Left kidney (tissue), 2 donors: ENCODE results near the gene PCDH8. TPM values are rescaled to one million over a fixed set of nuclear protein-coding genes. Genes with fewer than 3 reads are reported as not detected.

Source experiments
- DNase-seq: peaks from one replicate; pipeline ENCODE4 v3.0.0-alpha.2; 2013
- polyA plus RNA-seq: library from polyadenylated mRNA; unstranded; fragments of 120-200 nt; gene quantifications from one replicate; pipeline ENCODE4 v1.2.1, GENCODE V29; 2013; ENCODE audit not compliant: insufficient read length

PCDH8 gene
- polyA plus RNA-seq, 1 donor, result not detected

- no peak for DNase-seq
Observed at GRCh38 chr13:52851137-52851962, 2.9 kb upstream of the PCDH8 start.

- DNase-seq, result peak; percentile 71
Observed at GRCh38 chr13:52850396-52851136, 2.1 kb upstream of the PCDH8 start.

- no peak for DNase-seq
Observed at GRCh38 chr13:52850072-52850395, 1.6 kb upstream of the PCDH8 start.

GRCh38 chr13:52849291-52850071 is 1.0 kb upstream of the PCDH8 start:
- no peak for DNase-seq

GRCh38 chr13:52847682-52848432 is 583 bp downstream of the PCDH8 start:
- no peak for DNase-seq

- DNase-seq, result no peak
Observed at GRCh38 chr13:52847322-52847681, 1.1 kb downstream of the PCDH8 start.

GRCh38 chr13:52846567-52847321 is 1.7 kb downstream of the PCDH8 start:
- DNase-seq, result peak; percentile 72

GRCh38 chr13:52845766-52846566 is 2.5 kb downstream of the PCDH8 start:
- no peak for DNase-seq

- DNase-seq, result no peak
Observed at GRCh38 chr13:52845334-52845761, 3.1 kb downstream of the PCDH8 start.

GRCh38 chr13:52844836-52845235 is 3.6 kb downstream of the PCDH8 start:
- DNase-seq, result no peak

- DNase-seq, result no peak
Observed at GRCh38 chr13:52842441-52842840, 6.0 kb downstream of the PCDH8 start.

GRCh38 chr13:52840066-52840465 is 8.4 kb downstream of the PCDH8 start:
- DNase-seq, result no peak

GRCh38 chr13:52838433-52839107 is 9.9 kb downstream of the PCDH8 start:
- no peak for DNase-seq

GRCh38 chr13:52837850-52838249 is 10.6 kb downstream of the PCDH8 start:
- no peak for DNase-seq

- no peak for DNase-seq
Observed at GRCh38 chr13:52835071-52835839, 13.2 kb downstream of the PCDH8 start.

GRCh38 chr13:52833296-52833875 is 15.1 kb downstream of the PCDH8 start:
- DNase-seq, result no peak

- no peak for DNase-seq
Observed at GRCh38 chr13:52832313-52832712, 16.1 kb downstream of the PCDH8 start.

- DNase-seq, result no peak
Observed at GRCh38 chr13:52830946-52831345, 17.5 kb downstream of the PCDH8 start.

- no peak for DNase-seq
Observed at GRCh38 chr13:52827839-52828238, 20.6 kb downstream of the PCDH8 start.
